GM19324 (cell line): Measurements from ENCODE around the gene B4GALT7.
"Not testable (repeated sequence)": the region's sequence is repeated elsewhere in the genome, so short reads cannot be mapped to it uniquely, and the experiment has no call there.

ENCODE experiments used
- ATAC-seq: cut with Tn5 transposase; IDR thresholded peaks from one replicate; pipeline ENCODE4 v1.9.1; 2021; ENCODE audit warnings: mild to moderate bottlenecking, moderate library complexity; ENCODE audit not compliant: unreplicated experiment, low FRiP score

The B4GALT7 gene

GRCh38 chr5:177608243-177609075 is 8.5 kb downstream of the B4GALT7 start:
- ATAC-seq = no peak

- no peak for ATAC-seq
Measured at GRCh38 chr5:177609076-177610059, 9.4 kb downstream of the B4GALT7 start.

- ATAC-seq = no peak
Measured at GRCh38 chr5:177610131-177610769, 10.3 kb downstream of the B4GALT7 start.

- ATAC-seq = no peak
Measured at GRCh38 chr5:177610770-177611445, 11.0 kb downstream of the B4GALT7 start.

- no peak for ATAC-seq
Measured at GRCh38 chr5:177611446-177612214, 11.7 kb downstream of the B4GALT7 start.

- ATAC-seq = no peak
Measured at GRCh38 chr5:177612215-177612673, 12.3 kb downstream of the B4GALT7 start.

- ATAC-seq = no peak
Measured at GRCh38 chr5:177620560-177620959, 20.6 kb downstream of the B4GALT7 start.

GRCh38 chr5:177624172-177624571 is 24.2 kb downstream of the B4GALT7 start:
- not testable (repeated sequence) for ATAC-seq

GRCh38 chr5:177630186-177630585 is 30.3 kb downstream of the B4GALT7 start:
- ATAC-seq = not testable (repeated sequence)

- not testable (repeated sequence) for ATAC-seq
Measured at GRCh38 chr5:177634912-177635311, 35.0 kb downstream of the B4GALT7 start.

GRCh38 chr5:177645462-177645861 is 45.5 kb downstream of the B4GALT7 start:
- ATAC-seq = not testable (repeated sequence)

GRCh38 chr5:177651235-177651634 is 51.3 kb downstream of the B4GALT7 start:
- ATAC-seq = not testable (repeated sequence)

GRCh38 chr5:177657846-177658245 is 57.9 kb downstream of the B4GALT7 start:
- ATAC-seq = not testable (repeated sequence)

- ATAC-seq = not testable (repeated sequence)
Measured at GRCh38 chr5:177658542-177658941, 58.6 kb downstream of the B4GALT7 start.
